ENCODE results near the gene SLC8B1. TPM values are rescaled to one million over a fixed set of nuclear protein-coding genes. Genes with fewer than 3 reads are reported as not detected.

SLC8B1 gene
- total and polyA plus RNA-seq, 9 of the 15 experiments (the other 6 are each of a cell fraction or from before 2014, with no cell fraction given) = 0.86 to 34.1 (median 18.5) TPM

DNA sequence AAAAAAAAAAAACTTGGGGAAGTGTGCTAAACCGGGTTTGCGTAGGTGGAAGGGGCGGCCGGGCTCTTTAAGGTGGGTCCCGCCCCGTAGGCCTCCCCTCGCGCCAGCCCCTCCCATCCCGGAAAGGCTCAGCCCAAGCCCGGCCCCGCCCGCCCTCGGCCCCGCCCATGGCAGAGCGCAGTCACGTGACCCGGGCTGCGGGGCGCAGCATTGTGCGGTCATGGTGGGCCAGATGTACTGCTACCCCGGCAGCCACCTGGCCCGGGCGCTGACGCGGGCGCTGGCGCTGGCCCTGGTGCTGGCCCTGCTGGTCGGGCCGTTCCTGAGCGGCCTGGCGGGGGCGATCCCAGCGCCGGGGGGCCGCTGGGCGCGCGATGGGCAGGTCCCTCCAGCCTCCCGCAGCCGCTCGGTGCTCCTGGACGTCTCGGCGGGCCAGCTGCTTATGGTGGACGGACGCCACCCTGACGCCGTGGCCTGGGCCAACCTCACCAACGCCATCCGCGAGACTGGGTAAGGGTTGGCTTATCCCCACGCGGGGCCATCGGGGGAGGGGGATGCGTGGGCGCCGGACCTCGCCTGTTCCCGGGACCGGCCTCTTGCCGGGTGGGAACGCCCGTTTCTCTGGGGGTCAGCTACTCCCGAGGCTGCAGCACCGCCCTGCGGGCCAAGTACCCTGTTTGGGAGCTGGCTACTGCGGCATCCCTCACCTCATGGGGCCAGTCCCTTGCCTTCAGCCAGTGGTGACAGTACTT, 23.6 kb upstream of the SLC8B1 start, which contains the start of gene PLBD2 (continued):
- TF ChIP-seq ZMIZ1 (IDR thresholded peaks at IDR 0.05; ENCODE audit: low read depth in 2 of 2, low read length in 2 of 2) (no peak), CHD1 (IDR thresholded peaks at IDR 0.05; ENCODE audit: low read length) (no peak), ATF7 (IDR thresholded peaks at IDR 0.05) (peak; percentile 34; the same call in 1 of the 2 replicates), CCAR2 (IDR thresholded peaks at IDR 0.05; ENCODE audit: low read depth, low read length) (no peak), PHB (CRISPR knock-in tag; IDR thresholded peaks at IDR 0.05) (no peak), HNRNPLL (IDR thresholded peaks at IDR 0.05; ENCODE audit: low read depth, low read length, poor library complexity, severe bottlenecking) (no peak), ZBTB9 (CRISPR knock-in tag; IDR thresholded peaks at IDR 0.05) (no peak), ZNF354B (CRISPR knock-in tag; IDR thresholded peaks at IDR 0.05) (no peak), JUND (IDR thresholded peaks at IDR 0.05; ENCODE audit: borderline replicate concordance, low read depth, low read length) (peak; percentile 8; the same call in 1 of the 2 replicates), JUND (tag; IDR thresholded peaks at IDR 0.05; ENCODE audit: borderline replicate concordance, low read depth, low read length) (no peak), HDAC2 (IDR thresholded peaks at IDR 0.05) (no peak), BRD4 (IDR thresholded peaks at IDR 0.05) (no peak), HCFC1 (IDR thresholded peaks at IDR 0.05; ENCODE audit: low read depth, low read length) (peak; percentile 46), LCOR (CRISPR knock-in tag; IDR thresholded peaks at IDR 0.05) (no peak), ZNF274 (IDR thresholded peaks at IDR 0.05; ENCODE audit: borderline replicate concordance, low read depth, low read length) (no peak), NR0B1 (IDR thresholded peaks at IDR 0.05; ENCODE audit: partially characterized antibody) (no peak), TARDBP (IDR thresholded peaks at IDR 0.05) (no peak)
- TF ChIP-seq, protein P1, sequence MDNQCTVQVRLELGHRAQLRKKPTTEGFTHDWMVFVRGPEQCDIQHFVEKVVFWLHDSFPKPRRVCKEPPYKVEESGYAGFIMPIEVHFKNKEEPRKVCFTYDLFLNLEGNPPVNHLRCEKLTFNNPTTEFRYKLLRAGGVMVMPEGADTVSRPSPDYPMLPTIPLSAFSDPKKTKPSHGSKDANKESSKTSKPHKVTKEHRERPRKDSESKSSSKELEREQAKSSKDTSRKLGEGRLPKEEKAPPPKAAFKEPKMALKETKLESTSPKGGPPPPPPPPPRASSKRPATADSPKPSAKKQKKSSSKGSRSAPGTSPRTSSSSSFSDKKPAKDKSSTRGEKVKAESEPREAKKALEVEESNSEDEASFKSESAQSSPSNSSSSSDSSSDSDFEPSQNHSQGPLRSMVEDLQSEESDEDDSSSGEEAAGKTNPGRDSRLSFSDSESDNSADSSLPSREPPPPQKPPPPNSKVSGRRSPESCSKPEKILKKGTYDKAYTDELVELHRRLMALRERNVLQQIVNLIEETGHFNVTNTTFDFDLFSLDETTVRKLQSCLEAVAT (IDR thresholded peaks at IDR 0.05) = no peak

Measured in K562 (cell line).